Measurements from ENCODE around the gene NEMF.
"Not testable (repeated sequence)": the region's sequence is repeated elsewhere in the genome, so short reads cannot be mapped to it uniquely, and the experiment has no call there.

The NEMF gene

GRCh38 chr14:49816844-49817243 lies 35.7 kb downstream of the NEMF start:
- no peak for DNase-seq

GRCh38 chr14:49816118-49816517 lies 36.5 kb downstream of the NEMF start:
- DNase-seq = not testable (repeated sequence)

- DNase-seq = no peak
These were observed 43.8 kb downstream of the NEMF start for GRCh38 chr14:49808780-49809179.

GRCh38 chr14:49796025-49796424 lies 56.6 kb downstream of the NEMF start:
- DNase-seq = no peak

GRCh38 chr14:49792618-49793017 lies 60.0 kb downstream of the NEMF start:
- DNase-seq = no peak

GRCh38 chr14:49786315-49786714 lies 66.3 kb downstream of the NEMF start:
- no peak for DNase-seq

GRCh38 chr14:49783394-49784014 lies 69.1 kb downstream of the NEMF start:
- no peak for DNase-seq

- DNase-seq = not testable (repeated sequence)
These were observed 71.5 kb downstream of the NEMF start for GRCh38 chr14:49781040-49781439.

- no peak for DNase-seq
These were observed 74.2 kb downstream of the NEMF start for GRCh38 chr14:49778421-49778820.

GRCh38 chr14:49774106-49774505 lies 78.5 kb downstream of the NEMF start:
- DNase-seq = no peak

- DNase-seq = not testable (repeated sequence)
These were observed 80.9 kb downstream of the NEMF start for GRCh38 chr14:49771691-49772090.

- peak; percentile 89 for DNase-seq
These were observed 82.3 kb downstream of the NEMF start for GRCh38 chr14:49770212-49770817.

- DNase-seq = no peak
These were observed 82.9 kb downstream of the NEMF start for GRCh38 chr14:49769581-49770211.

GRCh38 chr14:49769171-49769570 lies 83.4 kb downstream of the NEMF start:
- no peak for DNase-seq

- peak; percentile 33 for DNase-seq
These were observed 84.1 kb downstream of the NEMF start for GRCh38 chr14:49768301-49769121.

GRCh38 chr14:49767571-49768300 lies 84.9 kb downstream of the NEMF start, which contains the start of gene KLHDC2:
TSS of gene KLHDC2 (plus strand) at chr14:49768153. CDS start at chr14:49768469, 316 bp downstream.
- DNase-seq = peak; percentile 78

GRCh38 chr14:49767270-49767570 lies 85.4 kb downstream of the NEMF start:
- no peak for DNase-seq

GRCh38 chr14:49766839-49767238 lies 85.7 kb downstream of the NEMF start:
- no peak for DNase-seq

GRCh38 chr14:49761839-49762551 lies 90.6 kb downstream of the NEMF start:
- DNase-seq = no peak

GRCh38 chr14:49755378-49755777 lies 97.2 kb downstream of the NEMF start:
- no peak for DNase-seq

- DNase-seq = no peak
These were observed 98.0 kb downstream of the NEMF start for GRCh38 chr14:49754570-49755097.

GRCh38 chr14:49746476-49746875 lies 106.1 kb downstream of the NEMF start:
- DNase-seq = not testable (repeated sequence)

Measured in NCI-H526 treated with DMSO at 0.1 percent for 48 hours (cell line).